ENCODE measurements around the gene DNAH2. TPM values are rescaled to one million over a fixed set of nuclear protein-coding genes. Genes with fewer than 3 reads are reported as not detected.

The DNAH2 gene
- total and polyA plus RNA-seq, 8 donors = under 0.01 to 8.0 (median 0.24) TPM; not detected in 2

DNA sequence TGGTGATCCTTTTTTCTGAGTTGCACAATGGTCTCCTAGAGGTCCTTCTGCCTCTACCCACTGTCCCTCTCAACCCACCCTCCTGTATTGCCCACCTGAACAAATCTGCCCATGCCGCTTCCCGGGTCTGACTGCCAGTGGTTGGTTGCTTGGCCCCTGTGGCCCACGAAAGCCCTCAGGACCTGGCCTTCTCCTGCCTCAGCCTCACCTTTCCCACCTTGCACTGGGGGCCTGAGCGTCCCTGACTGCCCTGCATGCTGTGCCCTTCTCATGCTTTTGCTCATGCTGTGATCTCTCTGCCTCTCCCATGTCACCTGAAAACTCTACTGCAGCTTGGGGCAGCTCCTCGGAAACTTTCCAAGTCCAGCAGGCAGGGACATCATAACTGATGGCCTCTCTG lies 102.7 kb downstream of the DNAH2 start:
- Histone ChIP-seq H3K27ac (no peak overlapping the region), H3K36me3 (no peaks in the 10 kb centered on the region), H3K27me3 (peaks cover 0 to 11% (median 0%) of the 10 kb centered on the region in 3 donors), H3K4me3 (no peak overlapping the region), H3K4me1 (peaks cover 0 to 7% (median 1%) of the 10 kb centered on the region in 4 donors), H3K9me3 (no peaks in the 10 kb centered on the region)
- DNase-seq = no peak
- TF ChIP-seq POLR2AphosphoS5 (IDR thresholded peaks at IDR 0.05) (no peak), CTCF (IDR thresholded peaks at IDR 0.05) (no peak), EP300 (IDR thresholded peaks at IDR 0.05) (no peak), POLR2A (IDR thresholded peaks at IDR 0.05) (no peak)
- WGBS, 5 donors = 72 to 80% (median 77%) methylated on average over 5 of the region's 5 CpGs
- intact Hi-C loops (cut with DNase I; ENCODE audit: low total_unique reads) = no loop called here

DNA sequence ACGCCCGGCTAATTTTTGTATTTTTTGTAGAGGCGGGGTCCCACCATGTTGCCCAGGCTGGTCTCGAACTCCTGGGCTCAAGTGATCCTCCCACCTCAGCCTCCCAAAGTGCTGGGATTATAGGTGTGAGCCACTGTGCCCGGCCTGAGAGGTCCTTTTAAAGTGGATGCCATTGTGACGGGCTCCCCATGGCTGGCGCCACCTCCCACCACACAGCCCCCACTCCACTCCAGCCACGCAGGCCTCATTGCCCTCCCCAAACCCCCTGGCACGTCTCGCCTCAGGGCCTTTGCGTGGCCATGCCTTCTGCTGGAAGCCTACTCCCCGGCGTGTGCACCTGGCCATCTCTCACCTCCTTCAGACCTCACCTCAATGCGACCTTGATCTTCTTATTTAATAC lies 104.6 kb downstream of the DNAH2 start:
- peaks cover 6 to 17% (median 10%) of the 10 kb centered on the region in 4 donors for H3K4me1 ChIP-seq
- WGBS, 5 donors = 68 to 79% (median 73%) methylated on average over 14 of the region's 14 CpGs
- TF ChIP-seq CTCF (IDR thresholded peaks at IDR 0.05) (no peak), EP300 (IDR thresholded peaks at IDR 0.05) (no peak), POLR2AphosphoS5 (IDR thresholded peaks at IDR 0.05) (no peak), POLR2A (IDR thresholded peaks at IDR 0.05) (no peak)
- H3K36me3 ChIP-seq = no peaks in the 10 kb centered on the region
- no peak overlapping the region for H3K4me3 ChIP-seq
- H3K9me3 ChIP-seq = no peaks in the 10 kb centered on the region
- DNase-seq = no peak
- peaks cover 0 to 11% (median 0%) of the 10 kb centered on the region in 3 donors for H3K27me3 ChIP-seq
- intact Hi-C loops (cut with DNase I; ENCODE audit: low total_unique reads) = no loop called here
- no peak overlapping the region for H3K27ac ChIP-seq

- WGBS, 5 donors = 84 to 89% (median 86%) methylated on average over 20 of the region's 20 CpGs
These were observed 106.0 kb downstream of the DNAH2 start for GRCh38 chr17:7823581-7824001.

DNA sequence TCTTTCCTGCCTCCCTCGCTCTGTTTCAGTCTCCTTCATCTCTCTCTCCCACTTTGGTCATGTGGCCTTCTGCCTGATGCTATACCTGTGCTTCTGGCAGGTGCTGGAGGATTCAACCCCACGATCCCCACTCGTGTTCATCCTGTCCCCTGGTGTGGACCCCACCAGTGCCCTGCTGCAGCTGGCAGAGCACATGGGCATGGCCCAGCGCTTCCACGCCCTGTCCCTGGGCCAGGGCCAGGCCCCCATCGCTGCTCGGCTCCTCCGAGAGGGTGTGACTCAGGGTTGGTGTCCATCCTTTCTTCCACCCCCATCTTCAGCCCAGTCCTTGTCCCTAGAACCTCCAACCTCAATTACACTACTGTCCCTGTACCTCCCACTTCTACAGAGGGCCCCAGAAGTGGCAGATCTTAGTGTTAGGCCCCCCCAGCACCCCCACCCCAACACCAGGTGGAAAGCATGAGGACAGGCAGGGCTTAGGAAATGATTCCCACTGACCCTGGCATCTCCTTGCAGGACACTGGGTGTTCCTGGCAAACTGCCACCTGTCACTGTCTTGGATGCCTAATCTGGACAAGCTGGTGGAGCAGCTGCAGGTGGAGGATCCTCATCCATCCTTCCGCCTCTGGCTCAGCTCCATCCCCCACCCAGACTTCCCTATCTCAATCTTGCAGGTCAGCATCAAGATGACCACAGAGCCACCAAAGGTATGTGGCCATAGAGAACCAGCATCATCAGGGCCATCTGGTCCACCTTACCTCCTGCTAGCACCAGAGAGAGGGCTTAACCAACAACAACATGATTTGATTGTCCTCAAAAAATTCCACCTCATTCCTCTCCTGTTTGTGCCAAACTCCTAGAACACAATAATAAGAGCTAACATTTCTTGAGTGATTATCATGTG lies 106.7 kb downstream of the DNAH2 start:
- intact Hi-C loops (cut with DNase I; ENCODE audit: low total_unique reads) = no loop called here
- WGBS, 5 donors = 74 to 84% (median 79%) methylated on average over 9 of the region's 9 CpGs
- Histone ChIP-seq H3K4me1 (peaks cover 6 to 17% (median 10%) of the 10 kb centered on the region in 4 donors), H3K27me3 (no peaks in the 10 kb centered on the region), H3K9me3 (no peaks in the 10 kb centered on the region), H3K36me3 (no peaks in the 10 kb centered on the region), H3K27ac (no peak overlapping the region), H3K4me3 (no peak overlapping the region)
- TF ChIP-seq POLR2A (IDR thresholded peaks at IDR 0.05) (no peak), EP300 (IDR thresholded peaks at IDR 0.05) (no peak), POLR2AphosphoS5 (IDR thresholded peaks at IDR 0.05) (no peak), CTCF (IDR thresholded peaks at IDR 0.05) (no peak)
- DNase-seq = peak in 1 of 2 donors; percentile 12

More at GRCh38 chr17:7823581-7824001, 106.0 kb downstream of the DNAH2 start:
- Histone ChIP-seq H3K36me3 (no peaks in the 10 kb centered on the region), H3K27me3 (no peaks in the 10 kb centered on the region), H3K27ac (no peak overlapping the region), H3K4me1 (peaks cover 6 to 17% (median 10%) of the 10 kb centered on the region in 4 donors), H3K4me3 (no peak overlapping the region), H3K9me3 (no peaks in the 10 kb centered on the region)
- TF ChIP-seq EP300 (IDR thresholded peaks at IDR 0.05) (no peak), POLR2AphosphoS5 (IDR thresholded peaks at IDR 0.05) (no peak), CTCF (IDR thresholded peaks at IDR 0.05) (no peak)
- peak in 1 of 2 donors; percentile 2 for DNase-seq
- intact Hi-C loops (cut with DNase I; ENCODE audit: low total_unique reads) = no loop called here
